NCI-H524 treated with DMSO at 0.1 percent for 48 hours (cell line): ENCODE results near the gene VTI1A.
"Not testable (repeated sequence)": the region's sequence is repeated elsewhere in the genome, so short reads cannot be mapped to it uniquely, and the experiment has no call there.

ENCODE experiments used
- DNase-seq: peaks from one replicate; lab custom pipeline; 2025; lab: John Stamatoyannopoulos, UW

VTI1A gene

GRCh38 chr10:112723876-112724275 is 276.9 kb downstream of the VTI1A start:
- no peak for DNase-seq

GRCh38 chr10:112724404-112724991 is 277.5 kb downstream of the VTI1A start:
- DNase-seq, result peak; percentile 14

- no peak for DNase-seq
These were observed 281.3 kb downstream of the VTI1A start for GRCh38 chr10:112728118-112728883.

GRCh38 chr10:112728997-112729396 is 282.0 kb downstream of the VTI1A start:
- DNase-seq, result no peak

- not testable (repeated sequence) for DNase-seq
These were observed 284.4 kb downstream of the VTI1A start for GRCh38 chr10:112731450-112731849.

GRCh38 chr10:112732277-112732921 is 285.4 kb downstream of the VTI1A start:
- peak; percentile 70 for DNase-seq

GRCh38 chr10:112735041-112735695 is 288.2 kb downstream of the VTI1A start:
- DNase-seq, result no peak

- DNase-seq, result no peak
These were observed 291.9 kb downstream of the VTI1A start for GRCh38 chr10:112738606-112739591.

- no peak for DNase-seq
These were observed 292.8 kb downstream of the VTI1A start for GRCh38 chr10:112739592-112740353.

GRCh38 chr10:112741830-112742402 is 294.9 kb downstream of the VTI1A start:
- no peak for DNase-seq

- no peak for DNase-seq
These were observed 297.4 kb downstream of the VTI1A start for GRCh38 chr10:112744181-112745096.

GRCh38 chr10:112746329-112746728 is 299.3 kb downstream of the VTI1A start:
- no peak for DNase-seq

- DNase-seq, result no peak
These were observed 303.6 kb downstream of the VTI1A start for GRCh38 chr10:112750427-112751167.

- no peak for DNase-seq
These were observed 304.6 kb downstream of the VTI1A start for GRCh38 chr10:112751651-112752050.

GRCh38 chr10:112752288-112752687 is 305.3 kb downstream of the VTI1A start:
- no peak for DNase-seq

GRCh38 chr10:112753961-112754411 is 307.0 kb downstream of the VTI1A start:
- DNase-seq, result no peak

GRCh38 chr10:112755446-112756234 is 308.6 kb downstream of the VTI1A start:
- no peak for DNase-seq

- no peak for DNase-seq
These were observed 309.2 kb downstream of the VTI1A start for GRCh38 chr10:112756235-112756527.
